ENCODE data around the gene HSF4.

Gene HSF4

DNA sequence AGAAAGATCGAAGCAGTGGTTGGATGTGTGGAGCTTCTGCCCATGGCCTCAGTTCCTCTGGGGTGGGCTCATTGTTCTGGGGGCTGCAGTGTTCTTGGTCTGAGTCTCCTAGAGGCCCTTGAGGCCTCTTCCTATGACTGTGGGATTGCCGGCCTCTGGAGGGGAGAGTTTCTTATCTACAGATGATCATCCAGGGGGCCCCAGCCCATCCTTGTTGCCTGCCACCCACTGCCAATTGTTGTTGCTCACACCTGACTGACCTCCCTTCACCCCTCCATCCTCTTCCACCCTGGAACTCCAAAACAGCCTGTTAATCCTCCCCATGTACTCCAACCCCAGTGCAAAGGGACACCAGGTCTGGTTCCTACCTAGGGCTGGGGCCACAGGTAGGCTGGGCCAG is 19.6 kb upstream of the HSF4 start:
- Histone ChIP-seq H4K20me1 (ENCODE audit: insufficient read depth, low read length, poor library complexity, severe bottlenecking) (no peaks in the 10 kb centered on the region), H3K4me2 (ENCODE audit: low read depth, low read length, poor library complexity, severe bottlenecking) (no peak overlapping the region), H3K9me3 (ENCODE audit: insufficient read depth, low read depth, low read length) (no peaks in the 10 kb centered on the region), H3K27me3 (ENCODE audit: insufficient read depth, low read length, poor library complexity, severe bottlenecking) (no peaks in the 10 kb centered on the region), H3K9me2 (replicated peaks; ENCODE audit: low read depth, low read length) (no peaks in the 10 kb centered on the region), H2AFZ (ENCODE audit: low read length) (no peak overlapping the region), H3K4me3 (ENCODE audit: low read length, poor library complexity, severe bottlenecking) (no peak overlapping the region), H3K79me2 (ENCODE audit: insufficient read depth, low read length) (no peaks in the 10 kb centered on the region), H3F3A (ENCODE audit: low read depth) (no peaks in the 10 kb centered on the region), H3K4me1 (ENCODE audit: insufficient read depth, low read length, poor library complexity, severe bottlenecking) (no peaks in the 10 kb centered on the region), H3K36me3 (ENCODE audit: insufficient read depth, low read length) (peaks cover 82% of the 10 kb centered on the region), H3K9ac (ENCODE audit: low read depth, low read length, poor library complexity, severe bottlenecking) (no peak overlapping the region)
- TF ChIP-seq, protein P1, sequence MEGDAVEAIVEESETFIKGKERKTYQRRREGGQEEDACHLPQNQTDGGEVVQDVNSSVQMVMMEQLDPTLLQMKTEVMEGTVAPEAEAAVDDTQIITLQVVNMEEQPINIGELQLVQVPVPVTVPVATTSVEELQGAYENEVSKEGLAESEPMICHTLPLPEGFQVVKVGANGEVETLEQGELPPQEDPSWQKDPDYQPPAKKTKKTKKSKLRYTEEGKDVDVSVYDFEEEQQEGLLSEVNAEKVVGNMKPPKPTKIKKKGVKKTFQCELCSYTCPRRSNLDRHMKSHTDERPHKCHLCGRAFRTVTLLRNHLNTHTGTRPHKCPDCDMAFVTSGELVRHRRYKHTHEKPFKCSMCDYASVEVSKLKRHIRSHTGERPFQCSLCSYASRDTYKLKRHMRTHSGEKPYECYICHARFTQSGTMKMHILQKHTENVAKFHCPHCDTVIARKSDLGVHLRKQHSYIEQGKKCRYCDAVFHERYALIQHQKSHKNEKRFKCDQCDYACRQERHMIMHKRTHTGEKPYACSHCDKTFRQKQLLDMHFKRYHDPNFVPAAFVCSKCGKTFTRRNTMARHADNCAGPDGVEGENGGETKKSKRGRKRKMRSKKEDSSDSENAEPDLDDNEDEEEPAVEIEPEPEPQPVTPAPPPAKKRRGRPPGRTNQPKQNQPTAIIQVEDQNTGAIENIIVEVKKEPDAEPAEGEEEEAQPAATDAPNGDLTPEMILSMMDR (conservative IDR thresholded peaks at IDR 0.05; ENCODE audit: low read length): no peak
- no peak for TF ChIP-seq EZH2phosphoT487 (IDR thresholded peaks at IDR 0.05; ENCODE audit: borderline replicate concordance)

DNA sequence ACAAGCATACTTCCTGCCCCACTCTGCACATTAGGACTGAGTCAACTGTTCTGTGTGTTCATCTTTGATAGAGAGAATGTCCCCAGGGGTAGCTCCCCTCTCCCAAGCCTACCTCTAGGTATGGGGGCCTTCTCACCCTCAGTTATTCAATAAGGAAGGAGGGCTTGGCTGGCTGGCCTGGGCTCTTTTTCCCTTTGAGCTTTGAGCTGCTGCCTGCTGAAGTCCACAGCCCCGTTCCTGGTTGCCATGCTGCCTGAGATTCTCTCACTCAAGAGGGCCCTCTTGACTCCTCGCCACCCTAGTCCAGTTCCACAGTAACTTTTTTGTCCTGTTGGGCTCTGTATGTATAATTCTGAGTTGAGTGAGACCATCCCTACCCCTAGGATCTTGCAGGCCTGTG is 18.8 kb upstream of the HSF4 start:
- Histone ChIP-seq H4K20me1 (ENCODE audit: insufficient read depth, low read length, poor library complexity, severe bottlenecking) (no peaks in the 10 kb centered on the region), H3K9me3 (ENCODE audit: insufficient read depth, low read depth, low read length) (no peaks in the 10 kb centered on the region), H3K9me2 (replicated peaks; ENCODE audit: low read depth, low read length) (no peaks in the 10 kb centered on the region), H3K4me3 (ENCODE audit: low read length, poor library complexity, severe bottlenecking) (no peak overlapping the region), H3K9ac (ENCODE audit: low read depth, low read length, poor library complexity, severe bottlenecking) (no peak overlapping the region), H3K36me3 (ENCODE audit: insufficient read depth, low read length) (peaks cover 74% of the 10 kb centered on the region; the same call in 1 of the 2 replicates), H3K4me1 (ENCODE audit: insufficient read depth, low read length, poor library complexity, severe bottlenecking) (no peaks in the 10 kb centered on the region), H3K79me2 (ENCODE audit: insufficient read depth, low read length) (no peaks in the 10 kb centered on the region), H2AFZ (ENCODE audit: low read length) (no peak overlapping the region), H3F3A (ENCODE audit: low read depth) (no peaks in the 10 kb centered on the region), H3K27me3 (ENCODE audit: insufficient read depth, low read length, poor library complexity, severe bottlenecking) (no peaks in the 10 kb centered on the region), H3K4me2 (ENCODE audit: low read depth, low read length, poor library complexity, severe bottlenecking) (no peak overlapping the region)
- TF ChIP-seq, protein P1 (conservative IDR thresholded peaks at IDR 0.05; ENCODE audit: low read length): no peak
- TF ChIP-seq EZH2phosphoT487 (IDR thresholded peaks at IDR 0.05; ENCODE audit: borderline replicate concordance): no peak

DNA sequence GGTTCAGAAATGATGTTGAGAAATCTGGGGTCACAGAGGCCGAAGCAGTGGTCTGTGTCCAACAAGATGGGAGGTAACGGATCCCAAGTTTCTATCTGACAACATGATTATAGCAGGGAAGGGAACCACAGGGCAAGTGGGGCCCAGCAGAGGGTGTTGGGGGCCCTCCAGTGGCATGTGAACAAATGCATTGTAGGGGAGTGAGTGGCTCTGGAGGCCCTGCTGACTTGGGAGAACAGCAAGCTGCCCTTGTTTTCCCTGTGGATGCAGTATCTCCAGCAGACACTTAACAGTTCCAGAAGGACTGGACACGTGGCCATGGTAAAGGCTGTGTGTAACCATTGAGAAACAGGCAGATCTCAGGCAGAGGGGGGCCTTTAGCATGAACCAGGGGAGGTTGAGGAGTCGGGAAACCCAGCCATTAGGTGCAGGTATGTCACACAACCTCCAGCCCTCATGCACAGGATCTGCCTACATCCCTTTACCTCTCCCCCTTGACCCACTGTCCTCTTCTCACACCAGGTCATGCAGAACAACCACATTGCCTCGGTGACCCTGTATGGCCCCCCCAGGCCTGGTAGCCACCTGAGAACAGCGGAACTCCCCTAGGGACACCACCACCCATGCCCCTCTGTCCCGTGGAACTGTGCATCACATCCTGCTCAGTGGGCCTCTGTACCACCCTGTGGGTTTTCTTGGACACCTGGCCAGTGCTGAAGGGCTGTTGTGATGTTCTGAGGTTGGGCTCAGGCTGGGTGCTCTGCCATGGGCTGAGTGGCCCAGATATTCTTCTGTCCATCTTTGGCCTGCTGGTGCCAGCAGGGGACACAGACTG is 17.8 kb upstream of the HSF4 start:
- H3K79me2 ChIP-seq (ENCODE audit: insufficient read depth, low read length): no peaks in the 10 kb centered on the region
- H3K4me2 ChIP-seq (ENCODE audit: low read depth, low read length, poor library complexity, severe bottlenecking): no peak overlapping the region
- H3K4me1 ChIP-seq (ENCODE audit: insufficient read depth, low read length, poor library complexity, severe bottlenecking): no peaks in the 10 kb centered on the region
- H3K27me3 ChIP-seq (ENCODE audit: insufficient read depth, low read length, poor library complexity, severe bottlenecking): no peaks in the 10 kb centered on the region
- H4K20me1 ChIP-seq (ENCODE audit: insufficient read depth, low read length, poor library complexity, severe bottlenecking): no peaks in the 10 kb centered on the region
- H3F3A ChIP-seq (ENCODE audit: low read depth): no peaks in the 10 kb centered on the region
- H3K4me3 ChIP-seq (ENCODE audit: low read length, poor library complexity, severe bottlenecking): no peak overlapping the region
- no peak overlapping the region for H3K9ac ChIP-seq (ENCODE audit: low read depth, low read length, poor library complexity, severe bottlenecking)
- no peaks in the 10 kb centered on the region for H3K9me3 ChIP-seq (ENCODE audit: insufficient read depth, low read depth, low read length)
- no peaks in the 10 kb centered on the region for H3K9me2 ChIP-seq (replicated peaks; ENCODE audit: low read depth, low read length)
- H2AFZ ChIP-seq (ENCODE audit: low read length): no peak overlapping the region
- TF ChIP-seq, protein P1 (conservative IDR thresholded peaks at IDR 0.05; ENCODE audit: low read length): no peak
- TF ChIP-seq EZH2phosphoT487 (IDR thresholded peaks at IDR 0.05; ENCODE audit: borderline replicate concordance): no peak
- H3K36me3 ChIP-seq (ENCODE audit: insufficient read depth, low read length): peaks cover 64% of the 10 kb centered on the region; the same call in 1 of the 2 replicates

Measured in Loucy (cell line).